Measurements from ENCODE around the gene SYCP3.

The SYCP3 gene

GRCh38 chr12:101738920-101739665, at the start of gene SYCP3:
TSS of gene SYCP3 (minus strand) at chr12:101739462. CDS start at chr12:101737935, 1,527 bp downstream.
- Histone ChIP-seq H3K27ac (ENCODE audit: low read depth, low read length) (no peak within 1 kb of the TSS), H3K27me3 (ENCODE audit: insufficient read depth, low read length) (no peaks in the 10 kb centered on the region), H3K4me3 (ENCODE audit: low read depth, low read length) (no peak within 1 kb of the TSS), H3K4me1 (ENCODE audit: control insufficient read depth, insufficient read depth, low read length, unreplicated experiment) (no peaks in the 10 kb centered on the region), H3K79me2 (ENCODE audit: control insufficient read depth, insufficient read depth, low read length, unreplicated experiment) (no peaks in the 10 kb centered on the region), H2AFZ (ENCODE audit: low read length, unreplicated experiment) (no peak within 1 kb of the TSS), H3K36me3 (ENCODE audit: insufficient read depth, low read length) (peaks cover 2% of the 10 kb centered on the region; the same call in 1 of the 2 replicates)

GRCh38 chr12:101785671-101786070, 46.4 kb upstream of the SYCP3 start:
- H3K79me2 ChIP-seq (ENCODE audit: control insufficient read depth, insufficient read depth, low read length, unreplicated experiment), result no peaks in the 10 kb centered on the region
- H3K27ac ChIP-seq (ENCODE audit: low read depth, low read length), result no peak overlapping the region
- no peak overlapping the region for H3K4me3 ChIP-seq (ENCODE audit: low read depth, low read length)
- H2AFZ ChIP-seq (ENCODE audit: low read length, unreplicated experiment), result no peak overlapping the region
- H3K27me3 ChIP-seq (ENCODE audit: insufficient read depth, low read length), result no peaks in the 10 kb centered on the region
- no peaks in the 10 kb centered on the region for H3K36me3 ChIP-seq (ENCODE audit: insufficient read depth, low read length)
- peaks cover 16% of the 10 kb centered on the region for H3K4me1 ChIP-seq (ENCODE audit: control insufficient read depth, insufficient read depth, low read length, unreplicated experiment)

GRCh38 chr12:101784376-101784775, 45.1 kb upstream of the SYCP3 start:
- Histone ChIP-seq H3K36me3 (ENCODE audit: insufficient read depth, low read length) (no peaks in the 10 kb centered on the region), H2AFZ (ENCODE audit: low read length, unreplicated experiment) (no peak overlapping the region), H3K4me3 (ENCODE audit: low read depth, low read length) (no peak overlapping the region), H3K27ac (ENCODE audit: low read depth, low read length) (no peak overlapping the region), H3K79me2 (ENCODE audit: control insufficient read depth, insufficient read depth, low read length, unreplicated experiment) (no peaks in the 10 kb centered on the region), H3K27me3 (ENCODE audit: insufficient read depth, low read length) (no peaks in the 10 kb centered on the region), H3K4me1 (ENCODE audit: control insufficient read depth, insufficient read depth, low read length, unreplicated experiment) (peaks cover 16% of the 10 kb centered on the region)

GRCh38 chr12:101783838-101784237, 44.6 kb upstream of the SYCP3 start:
- no peak overlapping the region for H3K27ac ChIP-seq (ENCODE audit: low read depth, low read length)
- H3K27me3 ChIP-seq (ENCODE audit: insufficient read depth, low read length), result no peaks in the 10 kb centered on the region
- H2AFZ ChIP-seq (ENCODE audit: low read length, unreplicated experiment), result no peak overlapping the region
- H3K4me1 ChIP-seq (ENCODE audit: control insufficient read depth, insufficient read depth, low read length, unreplicated experiment), result peaks cover 16% of the 10 kb centered on the region
- no peaks in the 10 kb centered on the region for H3K36me3 ChIP-seq (ENCODE audit: insufficient read depth, low read length)
- no peaks in the 10 kb centered on the region for H3K79me2 ChIP-seq (ENCODE audit: control insufficient read depth, insufficient read depth, low read length, unreplicated experiment)
- no peak overlapping the region for H3K4me3 ChIP-seq (ENCODE audit: low read depth, low read length)

- Histone ChIP-seq H2AFZ (ENCODE audit: low read length, unreplicated experiment) (no peak overlapping the region), H3K27me3 (ENCODE audit: insufficient read depth, low read length) (no peaks in the 10 kb centered on the region), H3K4me3 (ENCODE audit: low read depth, low read length) (no peak overlapping the region), H3K36me3 (ENCODE audit: insufficient read depth, low read length) (no peaks in the 10 kb centered on the region), H3K79me2 (ENCODE audit: control insufficient read depth, insufficient read depth, low read length, unreplicated experiment) (no peaks in the 10 kb centered on the region), H3K4me1 (ENCODE audit: control insufficient read depth, insufficient read depth, low read length, unreplicated experiment) (peaks cover 16% of the 10 kb centered on the region), H3K27ac (ENCODE audit: low read depth, low read length) (no peak overlapping the region)
Observed at GRCh38 chr12:101783150-101783549, 43.9 kb upstream of the SYCP3 start.

GRCh38 chr12:101782273-101782731, 43.0 kb upstream of the SYCP3 start:
- peaks cover 16% of the 10 kb centered on the region for H3K4me1 ChIP-seq (ENCODE audit: control insufficient read depth, insufficient read depth, low read length, unreplicated experiment)
- H3K27ac ChIP-seq (ENCODE audit: low read depth, low read length), result no peak overlapping the region

GRCh38 chr12:101781834-101782233, 42.6 kb upstream of the SYCP3 start:
- Histone ChIP-seq H3K27ac (ENCODE audit: low read depth, low read length) (no peak overlapping the region), H3K79me2 (ENCODE audit: control insufficient read depth, insufficient read depth, low read length, unreplicated experiment) (no peaks in the 10 kb centered on the region), H3K4me3 (ENCODE audit: low read depth, low read length) (no peak overlapping the region), H2AFZ (ENCODE audit: low read length, unreplicated experiment) (no peak overlapping the region), H3K4me1 (ENCODE audit: control insufficient read depth, insufficient read depth, low read length, unreplicated experiment) (peaks cover 16% of the 10 kb centered on the region), H3K27me3 (ENCODE audit: insufficient read depth, low read length) (no peaks in the 10 kb centered on the region), H3K36me3 (ENCODE audit: insufficient read depth, low read length) (no peaks in the 10 kb centered on the region)

More at GRCh38 chr12:101782273-101782731, 43.0 kb upstream of the SYCP3 start:
- Histone ChIP-seq H3K79me2 (ENCODE audit: control insufficient read depth, insufficient read depth, low read length, unreplicated experiment) (no peaks in the 10 kb centered on the region), H2AFZ (ENCODE audit: low read length, unreplicated experiment) (peak overlapping the region; percentile 61), H3K27me3 (ENCODE audit: insufficient read depth, low read length) (no peaks in the 10 kb centered on the region), H3K36me3 (ENCODE audit: insufficient read depth, low read length) (no peaks in the 10 kb centered on the region), H3K4me3 (ENCODE audit: low read depth, low read length) (no peak overlapping the region)

- Histone ChIP-seq H3K27ac (ENCODE audit: low read depth, low read length) (no peak overlapping the region), H3K4me1 (ENCODE audit: control insufficient read depth, insufficient read depth, low read length, unreplicated experiment) (peaks cover 16% of the 10 kb centered on the region), H2AFZ (ENCODE audit: low read length, unreplicated experiment) (no peak overlapping the region), H3K27me3 (ENCODE audit: insufficient read depth, low read length) (no peaks in the 10 kb centered on the region), H3K79me2 (ENCODE audit: control insufficient read depth, insufficient read depth, low read length, unreplicated experiment) (no peaks in the 10 kb centered on the region), H3K4me3 (ENCODE audit: low read depth, low read length) (no peak overlapping the region), H3K36me3 (ENCODE audit: insufficient read depth, low read length) (no peaks in the 10 kb centered on the region)
Observed at GRCh38 chr12:101780599-101780998, 41.3 kb upstream of the SYCP3 start.

- Histone ChIP-seq H3K4me1 (ENCODE audit: control insufficient read depth, insufficient read depth, low read length, unreplicated experiment) (peaks cover 16% of the 10 kb centered on the region), H2AFZ (ENCODE audit: low read length, unreplicated experiment) (no peak overlapping the region), H3K27me3 (ENCODE audit: insufficient read depth, low read length) (no peaks in the 10 kb centered on the region), H3K36me3 (ENCODE audit: insufficient read depth, low read length) (no peaks in the 10 kb centered on the region), H3K27ac (ENCODE audit: low read depth, low read length) (no peak overlapping the region), H3K79me2 (ENCODE audit: control insufficient read depth, insufficient read depth, low read length, unreplicated experiment) (no peaks in the 10 kb centered on the region), H3K4me3 (ENCODE audit: low read depth, low read length) (no peak overlapping the region)
Observed at GRCh38 chr12:101779626-101780025, 40.4 kb upstream of the SYCP3 start.

- H3K36me3 ChIP-seq (ENCODE audit: insufficient read depth, low read length), result no peaks in the 10 kb centered on the region
- H3K27ac ChIP-seq (ENCODE audit: low read depth, low read length), result no peak overlapping the region
- H3K27me3 ChIP-seq (ENCODE audit: insufficient read depth, low read length), result no peaks in the 10 kb centered on the region
- no peaks in the 10 kb centered on the region for H3K79me2 ChIP-seq (ENCODE audit: control insufficient read depth, insufficient read depth, low read length, unreplicated experiment)
- no peak overlapping the region for H2AFZ ChIP-seq (ENCODE audit: low read length, unreplicated experiment)
- peaks cover 16% of the 10 kb centered on the region for H3K4me1 ChIP-seq (ENCODE audit: control insufficient read depth, insufficient read depth, low read length, unreplicated experiment)
- H3K4me3 ChIP-seq (ENCODE audit: low read depth, low read length), result no peak overlapping the region
Observed at GRCh38 chr12:101779200-101779599, 39.9 kb upstream of the SYCP3 start.

GRCh38 chr12:101777978-101778377, 38.7 kb upstream of the SYCP3 start:
- Histone ChIP-seq H3K27me3 (ENCODE audit: insufficient read depth, low read length) (no peaks in the 10 kb centered on the region), H3K79me2 (ENCODE audit: control insufficient read depth, insufficient read depth, low read length, unreplicated experiment) (no peaks in the 10 kb centered on the region), H3K4me3 (ENCODE audit: low read depth, low read length) (no peak overlapping the region), H3K27ac (ENCODE audit: low read depth, low read length) (no peak overlapping the region), H2AFZ (ENCODE audit: low read length, unreplicated experiment) (no peak overlapping the region), H3K4me1 (ENCODE audit: control insufficient read depth, insufficient read depth, low read length, unreplicated experiment) (peaks cover 14% of the 10 kb centered on the region), H3K36me3 (ENCODE audit: insufficient read depth, low read length) (no peaks in the 10 kb centered on the region)
